NT2/D1 (cell line): ENCODE results near the gene WDR88.

Source experiments
- SUZ12 ChIP-seq: IDR thresholded peaks from 2 replicates; pipeline ENCODE4 v1.6.1; 2011; ENCODE audit not compliant: insufficient read length, insufficient read depth; ENCODE audit errors: extremely low read depth
- YY1 ChIP-seq: IDR thresholded peaks from 2 replicates; pipeline ENCODE4 v1.6.1; 2011; ENCODE audit not compliant: insufficient read length, insufficient read depth
- ZNF274 ChIP-seq: IDR thresholded peaks from 2 replicates; pipeline ENCODE4 v1.6.1; 2011; ENCODE audit warnings: mild to moderate bottlenecking, low read depth, low read length

DNA sequence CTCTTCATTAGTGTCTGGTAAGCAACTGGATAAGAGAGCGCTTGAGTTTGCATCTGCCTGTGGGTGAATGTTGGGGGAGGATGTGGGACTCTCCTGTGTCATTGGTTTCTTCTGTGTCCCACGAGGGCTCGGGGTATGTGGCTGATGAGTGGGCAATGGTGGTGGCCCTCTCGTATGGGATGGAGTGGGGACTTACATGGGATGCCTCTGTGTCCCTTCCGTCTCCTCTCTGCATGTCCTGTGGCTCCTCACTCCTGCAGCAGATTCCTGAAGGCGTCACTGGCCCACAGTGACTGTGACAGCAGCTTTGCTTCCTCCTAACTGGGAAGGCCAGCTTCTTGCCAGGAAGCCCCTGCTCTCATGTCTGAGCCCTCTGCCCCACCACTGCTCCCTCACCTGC lies 59.6 kb downstream of the WDR88 start:
- TF ChIP-seq ZNF274 (no peak), YY1 (no peak), SUZ12 (no peak)
